Testis (tissue), 2 donors: Measurements from ENCODE around the gene ARSH.

Experiments used
- CTCF ChIP-seq, 3 experiments: fragments of 450-650 bp in 2 of 3; fragments of 200-600 bp in 1 of 3; sonication (generic) in 1 of 3; IDR thresholded peaks; one replicate each; pipeline ENCODE4 v1.5.1; 2016 to 2019; ENCODE audit warnings: antibody characterized with exemption in 3 of 3, mild to moderate bottlenecking in 2 of 3, moderate library complexity in 1 of 3
- POLR2A ChIP-seq: fragments of 450-650 bp; IDR thresholded peaks from one replicate; pipeline ENCODE4 v1.6.1; 2017; ENCODE audit warnings: antibody characterized with exemption, mild to moderate bottlenecking, moderate library complexity

DNA sequence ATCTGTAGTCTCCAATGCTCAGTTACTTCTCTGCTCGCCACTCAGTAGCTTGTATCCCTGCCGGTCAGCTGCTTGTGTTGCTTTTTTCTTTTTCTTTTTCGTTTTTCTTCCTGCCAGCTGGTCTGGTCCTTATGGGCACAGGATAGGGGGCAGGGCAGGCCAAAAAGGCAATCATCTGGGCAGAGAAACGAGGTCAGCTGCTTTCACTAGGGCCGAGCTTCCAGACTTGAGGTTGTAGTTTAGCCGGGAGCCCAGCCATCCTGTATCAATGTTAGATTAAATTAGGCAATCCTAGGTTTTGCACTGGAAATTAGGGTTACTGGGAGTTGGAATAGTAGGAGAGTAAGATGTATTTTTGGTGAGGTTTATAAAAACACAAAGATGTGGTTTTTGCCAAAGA is 38.3 kb downstream of the ARSH start:
- TF ChIP-seq CTCF (IDR thresholded peaks at IDR 0.05): no peak
- TF ChIP-seq POLR2A: no peak
